Mammary microvascular endothelial cell (primary cell): ENCODE data around the gene VCPKMT. TPM values are rescaled to one million over a fixed set of nuclear protein-coding genes. Genes with fewer than 3 reads are reported as not detected.

ENCODE experiments used
- total RNA-seq: library from RNA; depleted of rRNA; stranded (reverse); fragments of >200 nt; gene quantifications from 2 replicates; pipeline ENCODE4 v1.2.3, GENCODE V29; 2015

The VCPKMT gene
- 3.4 and 5.2 TPM in 2 replicates for total RNA-seq

DNA sequence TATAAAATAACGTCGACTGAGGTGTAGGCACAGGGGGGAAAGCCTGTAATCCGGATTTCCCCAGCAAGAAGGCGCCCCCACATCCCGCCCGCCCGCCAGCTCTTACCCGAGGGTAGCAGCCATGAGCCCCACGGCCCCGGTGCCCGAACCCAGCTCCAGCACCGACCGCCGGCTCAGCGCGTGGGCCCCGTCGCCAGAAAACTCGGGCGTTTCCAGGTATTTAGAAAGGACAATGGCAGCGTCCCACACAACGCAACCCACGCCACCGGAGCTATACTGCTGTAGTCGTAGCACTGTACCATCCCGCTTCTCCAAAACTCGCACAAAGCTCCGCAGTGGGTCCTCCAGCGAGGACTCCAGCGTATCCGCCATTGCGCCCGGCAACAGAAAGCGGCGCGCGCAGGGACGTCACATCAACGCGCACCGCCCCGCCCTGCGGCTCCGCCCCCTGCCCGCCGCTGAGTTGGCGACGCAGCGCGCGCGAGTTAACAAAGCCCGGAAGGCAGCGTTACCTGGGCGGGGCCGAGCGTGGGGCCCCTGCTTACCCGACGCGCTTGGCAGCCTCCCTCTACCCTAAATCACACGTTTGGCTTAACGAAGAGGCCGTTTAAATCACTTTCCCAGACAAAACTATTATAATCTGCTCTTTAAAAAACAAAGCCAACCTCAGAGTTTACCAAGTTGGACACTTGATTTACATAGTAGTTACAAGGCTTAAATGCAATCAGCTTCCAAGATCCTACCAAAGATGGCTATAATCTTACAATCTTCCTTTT, at the start of gene VCPKMT:
TSS of gene VCPKMT (minus strand) at position 392 of the 776 bp plus-strand sequence. CDS start at position 372, 20 bp downstream.

Other genes starting within 250 kb of the VCPKMT start
- gene ARF6, start 223.5 kb downstream of the VCPKMT start, total RNA-seq: 70.6 and 73.1 TPM in 2 replicates
- 14.4 and 17.1 TPM in 2 replicates for gene SOS2, start 115.0 kb upstream of the VCPKMT start, total RNA-seq
- gene L2HGDH, start 195.7 kb upstream of the VCPKMT start, total RNA-seq: 5.2 and 5.4 TPM in 2 replicates
- 8.9 and 23.8 TPM in 2 replicates for gene DMAC2L, start 195.8 kb upstream of the VCPKMT start, total RNA-seq